RWPE2 (cell line): Measurements from ENCODE around the gene TKT.
"Not testable (repeated sequence)": the region's sequence is repeated elsewhere in the genome, so short reads cannot be mapped to it uniquely, and the experiment has no call there.

Experiments
- ATAC-seq: fragments of 200-7000 bp; cut with Tn5 transposase; 3 replicates; pipeline ENCODE4 v1.9.1; 2021; ENCODE audit warnings: low read depth
- DNase-seq: peaks from one replicate; pipeline ENCODE4 v3.0.0-alpha.2; 2020; ENCODE audit warnings: low spot score
- H3K27ac ChIP-seq: fragments of 450-650 bp; 2 replicates; pipeline ENCODE4 v1.5.1; 2017; ENCODE audit warnings: mild to moderate bottlenecking; ENCODE audit not compliant: poor library complexity, severe bottlenecking
- H3K27me3 ChIP-seq: fragments of 250-450 bp; sonication (Bioruptor Pico); 2 replicates; pipeline ENCODE4 v1.5.1; 2021; ENCODE audit warnings: mild to moderate bottlenecking, moderate library complexity; ENCODE audit not compliant: insufficient read depth, poor library complexity, severe bottlenecking
- H3K36me3 ChIP-seq: fragments of 250-450 bp; sonication (Bioruptor Pico); 2 replicates; pipeline ENCODE4 v1.5.1; 2020; ENCODE audit warnings: low read depth, mild to moderate bottlenecking, moderate library complexity
- H3K4me1 ChIP-seq: fragments of 250-450 bp; sonication (Bioruptor Pico); 2 replicates; pipeline ENCODE4 v1.5.1; 2021; ENCODE audit warnings: mild to moderate bottlenecking, moderate library complexity; ENCODE audit not compliant: insufficient read depth, poor library complexity, severe bottlenecking
- H3K4me3 ChIP-seq: fragments of 250-450 bp; sonication (Bioruptor Pico); 2 replicates; pipeline ENCODE4 v1.5.1; 2021; ENCODE audit warnings: mild to moderate bottlenecking, moderate library complexity; ENCODE audit not compliant: severe bottlenecking
- H3K9me3 ChIP-seq: fragments of 250-450 bp; sonication (Bioruptor Pico); 2 replicates; pipeline ENCODE4 v1.5.1; 2021; ENCODE audit warnings: mild to moderate bottlenecking, moderate library complexity; ENCODE audit not compliant: severe bottlenecking
- TF ChIP-seq, protein P1 (sequence below): fragments of 450-650 bp; IDR thresholded peaks from one replicate; pipeline ENCODE4 v1.5.1; 2017; ENCODE audit warnings: mild to moderate bottlenecking, moderate library complexity; ENCODE audit not compliant: poor library complexity, severe bottlenecking

Gene TKT

DNA sequence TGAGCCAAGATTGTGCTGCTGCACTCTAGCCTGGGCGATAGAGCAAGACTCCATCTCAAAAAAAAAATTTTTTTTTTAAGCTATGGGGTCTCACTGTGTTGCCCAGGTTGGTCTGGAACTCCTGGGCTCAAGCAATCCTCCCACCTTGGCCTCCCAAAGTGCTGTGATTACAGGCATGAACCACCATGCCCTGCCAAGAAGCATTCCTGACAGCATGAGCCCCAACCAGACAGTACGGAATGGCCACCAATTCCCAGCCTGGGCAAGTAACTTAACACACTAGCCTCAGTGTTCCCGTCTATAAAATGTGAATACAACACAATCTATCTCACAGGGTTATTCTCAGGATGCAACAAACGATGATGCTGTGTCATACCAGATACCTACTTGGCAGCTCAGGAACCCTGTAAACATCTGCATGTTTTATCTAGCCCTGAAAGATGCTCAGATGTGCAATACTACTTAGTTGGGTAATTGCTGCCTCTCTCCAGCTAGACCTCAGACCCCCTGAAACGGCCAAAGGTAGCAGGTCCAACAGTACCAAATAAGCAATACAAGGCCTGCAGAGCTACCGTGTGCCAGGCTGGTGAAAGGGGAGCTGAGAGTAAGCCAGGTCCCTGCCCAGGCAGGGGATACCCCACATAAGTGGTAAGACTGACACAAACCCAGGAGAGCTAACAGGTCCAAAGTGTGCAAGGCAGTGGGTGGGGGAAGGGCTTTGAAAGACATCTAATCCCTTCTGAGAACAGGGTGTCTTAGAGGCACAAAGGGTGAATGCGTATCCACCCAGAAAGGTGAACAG, 1.9 kb downstream of the TKT start:
- Histone ChIP-seq H3K4me1 (peaks cover 19% of the 10 kb centered on the region), H3K27me3 (no peaks in the 10 kb centered on the region), H3K9me3 (no peaks in the 10 kb centered on the region), H3K36me3 (peaks cover 53% of the 10 kb centered on the region), H3K27ac (peak overlapping the region; percentile 81), H3K4me3 (peak overlapping the region; percentile 97)
- DNase-seq = no peak
- TF ChIP-seq, protein P1, sequence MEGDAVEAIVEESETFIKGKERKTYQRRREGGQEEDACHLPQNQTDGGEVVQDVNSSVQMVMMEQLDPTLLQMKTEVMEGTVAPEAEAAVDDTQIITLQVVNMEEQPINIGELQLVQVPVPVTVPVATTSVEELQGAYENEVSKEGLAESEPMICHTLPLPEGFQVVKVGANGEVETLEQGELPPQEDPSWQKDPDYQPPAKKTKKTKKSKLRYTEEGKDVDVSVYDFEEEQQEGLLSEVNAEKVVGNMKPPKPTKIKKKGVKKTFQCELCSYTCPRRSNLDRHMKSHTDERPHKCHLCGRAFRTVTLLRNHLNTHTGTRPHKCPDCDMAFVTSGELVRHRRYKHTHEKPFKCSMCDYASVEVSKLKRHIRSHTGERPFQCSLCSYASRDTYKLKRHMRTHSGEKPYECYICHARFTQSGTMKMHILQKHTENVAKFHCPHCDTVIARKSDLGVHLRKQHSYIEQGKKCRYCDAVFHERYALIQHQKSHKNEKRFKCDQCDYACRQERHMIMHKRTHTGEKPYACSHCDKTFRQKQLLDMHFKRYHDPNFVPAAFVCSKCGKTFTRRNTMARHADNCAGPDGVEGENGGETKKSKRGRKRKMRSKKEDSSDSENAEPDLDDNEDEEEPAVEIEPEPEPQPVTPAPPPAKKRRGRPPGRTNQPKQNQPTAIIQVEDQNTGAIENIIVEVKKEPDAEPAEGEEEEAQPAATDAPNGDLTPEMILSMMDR = no peak
- no peak for ATAC-seq

DNA sequence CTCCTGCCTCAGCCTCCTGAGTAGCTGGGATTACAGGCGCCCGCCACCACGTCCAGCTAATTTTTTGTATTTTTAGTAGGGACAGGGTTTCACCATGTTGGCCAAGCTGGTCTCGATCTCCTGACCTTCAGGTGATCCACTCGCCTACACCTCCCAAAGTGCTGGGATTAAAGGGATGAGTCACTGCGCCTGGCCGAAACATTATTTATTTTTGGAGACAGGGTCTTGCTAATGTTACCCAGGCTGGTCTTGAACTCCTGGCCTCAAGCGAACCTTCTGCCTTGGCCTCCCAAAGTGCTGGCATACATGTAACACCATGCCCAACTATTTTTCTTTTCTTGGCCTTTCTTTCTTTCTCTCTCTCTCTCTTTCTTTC, 2.9 kb downstream of the TKT start:
- H3K36me3 ChIP-seq = peaks cover 63% of the 10 kb centered on the region
- peak overlapping the region; percentile 97 for H3K4me3 ChIP-seq
- not testable (repeated sequence) for ATAC-seq, DNase-seq, H3K27me3 ChIP-seq, H3K9me3 ChIP-seq
- H3K27ac ChIP-seq = peak overlapping the region; percentile 81
- H3K4me1 ChIP-seq = peaks cover 23% of the 10 kb centered on the region

DNA sequence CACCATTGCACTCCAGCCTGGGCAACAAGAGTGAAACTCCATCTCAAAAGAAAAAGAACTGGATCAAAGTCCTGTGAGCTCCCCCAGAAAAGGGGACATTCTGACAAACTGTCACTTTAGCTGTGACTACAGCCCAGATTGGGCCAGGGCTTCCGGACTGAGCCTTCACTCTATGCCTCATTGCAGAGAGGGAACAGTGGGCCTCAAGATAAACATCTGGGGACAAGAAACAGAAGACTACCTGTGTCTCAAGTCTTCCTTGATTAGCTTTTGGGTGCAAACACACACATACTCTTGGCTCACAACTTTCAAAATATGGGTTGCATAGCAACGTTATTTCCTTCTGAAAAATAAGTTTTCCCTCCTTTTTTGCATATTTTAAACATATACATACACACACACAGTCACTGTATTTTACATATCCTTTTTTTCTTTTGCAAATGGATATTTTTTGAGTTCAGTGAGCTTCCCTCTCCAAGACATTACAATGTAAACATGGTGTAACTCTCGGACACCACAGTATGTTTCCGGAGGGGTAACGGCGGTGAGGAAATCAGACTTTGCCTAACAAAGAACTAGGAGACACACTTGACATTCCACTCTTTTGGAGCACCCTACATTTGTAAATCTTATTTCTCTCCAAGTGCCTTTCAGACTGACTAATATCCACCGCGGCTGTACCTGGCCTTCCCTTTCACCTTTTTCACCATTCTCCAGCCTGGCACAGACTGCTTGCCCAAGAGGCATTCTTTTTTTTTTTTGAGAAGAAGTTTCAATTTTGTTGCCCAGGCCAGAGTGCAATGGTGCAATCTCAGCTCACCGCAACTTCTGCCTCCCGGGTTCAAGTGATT, 3.5 kb downstream of the TKT start:
- peaks cover 67% of the 10 kb centered on the region for H3K36me3 ChIP-seq
- H3K27ac ChIP-seq = peak overlapping the region; percentile 81
- TF ChIP-seq, protein P1 = no peak
- no peaks in the 10 kb centered on the region for H3K27me3 ChIP-seq
- H3K9me3 ChIP-seq = no peaks in the 10 kb centered on the region
- DNase-seq (no peak), ATAC-seq (peak; percentile 22)
- peaks cover 23% of the 10 kb centered on the region for H3K4me1 ChIP-seq
- H3K4me3 ChIP-seq = peak overlapping the region; percentile 97

DNA sequence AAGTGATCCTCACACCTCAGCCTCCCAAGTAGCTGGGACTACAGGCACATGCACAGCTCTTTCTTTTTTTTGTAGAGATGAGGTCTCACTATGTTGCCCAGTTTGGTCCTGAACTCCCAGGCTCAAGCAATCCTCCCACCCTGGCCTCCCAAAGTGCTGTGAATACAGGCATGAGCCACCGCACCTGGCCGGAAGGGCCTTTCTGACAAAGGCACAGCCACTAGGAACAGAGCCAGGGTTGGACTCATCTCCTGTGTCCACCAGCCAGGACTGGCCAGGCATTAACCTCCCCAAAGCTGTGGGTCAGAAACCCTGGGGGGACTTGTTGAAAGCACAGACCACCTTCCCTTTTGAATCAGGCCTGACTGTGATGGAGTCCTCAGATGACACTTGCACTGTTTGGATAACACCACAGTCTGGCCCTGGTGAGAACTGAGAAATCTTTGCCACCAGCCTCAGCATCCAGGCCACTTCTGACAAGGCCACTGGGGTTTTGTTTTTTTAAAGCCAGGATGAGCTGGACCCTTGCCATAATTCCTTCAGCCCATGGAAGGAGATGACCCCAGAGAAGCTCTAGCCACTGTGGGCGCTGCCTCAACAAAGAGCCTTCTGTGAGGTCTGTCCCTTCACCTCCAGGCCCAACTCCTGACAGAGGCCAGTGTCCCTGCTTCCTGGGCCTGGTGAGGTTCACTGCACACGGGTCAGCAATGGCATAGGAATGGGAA, 4.8 kb downstream of the TKT start:
- Histone ChIP-seq H3K36me3 (peaks cover 77% of the 10 kb centered on the region), H3K27me3 (no peaks in the 10 kb centered on the region), H3K4me3 (no peak overlapping the region), H3K4me1 (peaks cover 23% of the 10 kb centered on the region), H3K9me3 (no peaks in the 10 kb centered on the region), H3K27ac (peak overlapping the region; percentile 7)
- ATAC-seq = no peak
- DNase-seq = peak; percentile 42
- TF ChIP-seq, protein P1 = no peak

DNA sequence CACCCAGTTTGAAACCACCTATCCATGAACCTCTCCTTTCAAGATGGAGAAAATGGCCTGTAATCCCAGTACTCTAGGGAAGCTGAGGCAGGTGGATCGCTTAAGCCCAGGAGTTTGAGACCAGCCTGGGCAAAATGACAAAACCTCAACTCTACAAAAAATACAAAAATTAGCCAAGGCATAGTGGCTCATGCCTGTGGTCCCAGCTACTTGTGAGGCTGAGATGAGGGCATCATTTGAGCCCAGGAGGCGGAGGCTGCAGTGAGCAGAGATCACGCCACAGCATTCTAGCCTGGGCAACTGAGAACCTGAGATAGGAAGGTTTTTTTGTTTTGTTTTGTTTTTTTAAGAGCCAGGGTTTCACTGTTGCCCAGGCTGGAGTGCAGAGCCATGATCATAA, 5.4 kb downstream of the TKT start:
- TF ChIP-seq, protein P1 = no peak
- ATAC-seq = no peak
- Histone ChIP-seq H3K9me3 (no peaks in the 10 kb centered on the region), H3K27ac (peak overlapping the region; percentile 1), H3K27me3 (no peaks in the 10 kb centered on the region), H3K36me3 (peaks cover 83% of the 10 kb centered on the region), H3K4me1 (peaks cover 23% of the 10 kb centered on the region), H3K4me3 (no peak overlapping the region)
- no peak for DNase-seq
